H1 (cell line): ENCODE measurements around the gene SYCE3. TPM values are rescaled to one million over a fixed set of nuclear protein-coding genes. Genes with fewer than 3 reads are reported as not detected.

ENCODE experiments used
- RNF2 ChIP-seq: fragments of 200-900, 300-1000 bp; sonication (generic); IDR thresholded peaks from 2 replicates; pipeline ENCODE4 v1.7.1; 2016; ENCODE audit warnings: borderline replicate concordance, low read depth, mild to moderate bottlenecking, antibody characterized with exemption, low read length; ENCODE audit not compliant: poor library complexity, severe bottlenecking; ENCODE audit errors: missing control alignments
- polyA plus RNA-seq, 7 experiments: library from polyadenylated mRNA; depleted of rRNA in 3 of 7; stranded (reverse) in 5 of 7; unstranded in 2 of 7; fragments of >200 nt in 5 of 7; fragments of 200-250 nt in 2 of 7; gene quantifications; 1 replicate in 5 of 7; 2 replicates in 1 of 7; 4 replicates in 1 of 7; pipeline versions ENCODE4 v1.2.1 to v1.2.3, GENCODE V29; 2011 to 2013; ENCODE audit warnings: missing spikeins in 2 of 7, mixed read lengths in 2 of 7
- total RNA-seq: library from RNA; stranded (reverse); fragmentation: NEBNext Ultra II Directional; extraction: Animal tissue kit (Norgen Biotek cat#: 25700); gene quantifications from 2 replicates; pipeline ENCODE4 v1.2.1, GENCODE V29; 2021
- TF ChIP-seq, protein P1 (sequence below): IDR thresholded peaks from 2 replicates; pipeline ENCODE4 v1.6.1; 2012; ENCODE audit warnings: inconsistent platforms

Gene SYCE3
- total and polyA plus RNA-seq, 2 of the 8 experiments (the other 6 are each of a cell fraction or from before 2014, with no cell fraction given): 1.9 TPM; not detected in 1

DNA sequence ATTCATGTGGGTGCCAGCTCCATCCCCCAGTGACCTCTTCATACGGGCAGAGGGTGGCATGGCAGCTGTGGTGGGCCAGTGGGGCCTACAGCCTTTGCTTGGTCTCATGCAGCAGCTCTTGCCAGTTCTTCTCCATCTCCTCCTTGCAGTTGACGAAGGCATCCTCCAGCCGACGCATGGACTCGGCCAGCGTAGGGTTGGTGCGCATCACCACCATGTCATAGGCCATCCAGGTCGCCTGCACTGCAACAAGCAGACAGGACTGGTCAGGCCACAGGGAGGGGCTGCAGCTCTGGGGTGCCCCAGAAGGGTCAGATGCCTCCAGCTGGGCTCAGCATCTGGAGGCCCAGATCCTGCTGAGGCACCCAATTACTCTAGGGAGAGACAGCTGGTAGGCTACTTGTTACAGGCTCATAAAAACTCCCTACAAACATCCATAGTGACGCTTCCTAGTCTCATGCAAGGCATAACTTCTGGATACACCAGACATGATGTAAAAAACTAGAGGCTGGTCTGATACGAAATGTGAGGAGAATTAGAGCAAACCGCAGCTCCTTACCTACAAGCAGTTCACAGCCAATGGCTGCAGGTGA is 11.5 kb downstream of the SYCE3 start (continued):
- TF ChIP-seq, protein P1, sequence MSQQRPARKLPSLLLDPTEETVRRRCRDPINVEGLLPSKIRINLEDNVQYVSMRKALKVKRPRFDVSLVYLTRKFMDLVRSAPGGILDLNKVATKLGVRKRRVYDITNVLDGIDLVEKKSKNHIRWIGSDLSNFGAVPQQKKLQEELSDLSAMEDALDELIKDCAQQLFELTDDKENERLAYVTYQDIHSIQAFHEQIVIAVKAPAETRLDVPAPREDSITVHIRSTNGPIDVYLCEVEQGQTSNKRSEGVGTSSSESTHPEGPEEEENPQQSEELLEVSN: no peak
- no peak for TF ChIP-seq RNF2
